Dendritic cell treated with granulocyte-macrophage colony-stimulating factor and Interleukin-4, amounts not matched to agents 40 ng/mL and 50 ng/mL, for 4 days (primary cell): ENCODE results near the gene KCNE2.

Experiments used
- H3K27ac Mint-ChIP-seq: one replicate; pipeline ENCODE4 v1.8.0; 2022; ENCODE audit warnings: mild to moderate bottlenecking, mixed read lengths
- H3K27me3 Mint-ChIP-seq: one replicate; pipeline ENCODE4 v1.8.0; 2022; ENCODE audit warnings: mild to moderate bottlenecking, mixed read lengths
- H3K36me3 Mint-ChIP-seq: one replicate; pipeline ENCODE4 v1.8.0; 2022; ENCODE audit warnings: low read depth, mixed read lengths
- H3K4me1 Mint-ChIP-seq: one replicate; pipeline ENCODE4 v1.8.0; 2022; ENCODE audit warnings: low read depth, mixed read lengths
- H3K4me3 Mint-ChIP-seq: one replicate; pipeline ENCODE4 v1.8.0; 2022; ENCODE audit warnings: mild to moderate bottlenecking, moderate library complexity, mixed read lengths
- H3K9me3 Mint-ChIP-seq: one replicate; pipeline ENCODE4 v1.8.0; 2022; ENCODE audit warnings: mixed read lengths
- intact Hi-C: fragments of 100-400 bp; cut with micrococcal nuclease; formaldehyde crosslinking; loops from one replicate; pipeline ENCODE4 v1.15.0; 2022

KCNE2 gene

GRCh38 chr21:34363733-34364132 is at the start of gene KCNE2:
TSS of gene KCNE2 (plus strand) at chr21:34364006. CDS start at chr21:34370479, 6,473 bp downstream.
- H3K9me3 Mint-ChIP-seq: no peaks in the 10 kb centered on the region
- intact Hi-C loops: no loop called here
- H3K27me3 Mint-ChIP-seq: peaks cover 11% of the 10 kb centered on the region
- peaks cover 16% of the 10 kb centered on the region for H3K4me1 Mint-ChIP-seq
- H3K4me3 Mint-ChIP-seq: no peak within 1 kb of the TSS
- peak within 1 kb of the TSS; percentile 5 for H3K27ac Mint-ChIP-seq
- no peaks in the 10 kb centered on the region for H3K36me3 Mint-ChIP-seq

GRCh38 chr21:34319585-34319984 is 44.2 kb upstream of the KCNE2 start:
- Mint-ChIP-seq H3K9me3 (peaks cover 11% of the 10 kb centered on the region), H3K4me1 (no peaks in the 10 kb centered on the region), H3K4me3 (no peak overlapping the region), H3K27ac (no peak overlapping the region), H3K27me3 (peaks cover 12% of the 10 kb centered on the region), H3K36me3 (no peaks in the 10 kb centered on the region)
- intact Hi-C loops: no loop called here

GRCh38 chr21:34320011-34320410 is 43.8 kb upstream of the KCNE2 start:
- intact Hi-C loops: no loop called here
- no peak overlapping the region for H3K4me3 Mint-ChIP-seq
- peaks cover 15% of the 10 kb centered on the region for H3K9me3 Mint-ChIP-seq
- peaks cover 12% of the 10 kb centered on the region for H3K27me3 Mint-ChIP-seq
- H3K4me1 Mint-ChIP-seq: no peaks in the 10 kb centered on the region
- no peaks in the 10 kb centered on the region for H3K36me3 Mint-ChIP-seq
- no peak overlapping the region for H3K27ac Mint-ChIP-seq

- Mint-ChIP-seq H3K27ac (no peak overlapping the region), H3K36me3 (no peaks in the 10 kb centered on the region), H3K4me1 (peaks cover 10% of the 10 kb centered on the region), H3K9me3 (peaks cover 17% of the 10 kb centered on the region), H3K4me3 (no peak overlapping the region), H3K27me3 (peaks cover 12% of the 10 kb centered on the region)
- intact Hi-C loops: loop anchor here (10.0 kb wide), 1 partner anchor 75 kb away; no protein-coding TSS in a partner anchor
These were observed 33.8 kb upstream of the KCNE2 start for GRCh38 chr21:34330055-34330454.

GRCh38 chr21:34331726-34332125 is 32.1 kb upstream of the KCNE2 start:
- peaks cover 17% of the 10 kb centered on the region for H3K9me3 Mint-ChIP-seq
- intact Hi-C loops: loop anchor here (10.0 kb wide), 1 partner anchor 77 kb away; no protein-coding TSS in a partner anchor
- H3K27ac Mint-ChIP-seq: no peak overlapping the region
- peaks cover 10% of the 10 kb centered on the region for H3K4me1 Mint-ChIP-seq
- H3K36me3 Mint-ChIP-seq: no peaks in the 10 kb centered on the region
- no peak overlapping the region for H3K4me3 Mint-ChIP-seq
- peaks cover 8% of the 10 kb centered on the region for H3K27me3 Mint-ChIP-seq

- intact Hi-C loops: loop anchor here (10.0 kb wide), 1 partner anchor 78 kb away; no protein-coding TSS in a partner anchor
- Mint-ChIP-seq H3K4me1 (peaks cover 10% of the 10 kb centered on the region), H3K9me3 (peaks cover 17% of the 10 kb centered on the region), H3K27me3 (peaks cover 7% of the 10 kb centered on the region), H3K27ac (no peak overlapping the region), H3K4me3 (no peak overlapping the region), H3K36me3 (no peaks in the 10 kb centered on the region)
These were observed 31.5 kb upstream of the KCNE2 start for GRCh38 chr21:34332347-34332746.

GRCh38 chr21:34333121-34333739 is 30.6 kb upstream of the KCNE2 start:
- H3K27me3 Mint-ChIP-seq: peaks cover 7% of the 10 kb centered on the region
- H3K4me1 Mint-ChIP-seq: peaks cover 15% of the 10 kb centered on the region
- H3K9me3 Mint-ChIP-seq: peaks cover 17% of the 10 kb centered on the region
- intact Hi-C loops: loop anchor here (10.0 kb wide), 1 partner anchor 78 kb away; no protein-coding TSS in a partner anchor
- no peak overlapping the region for H3K4me3 Mint-ChIP-seq
- no peaks in the 10 kb centered on the region for H3K36me3 Mint-ChIP-seq
- no peak overlapping the region for H3K27ac Mint-ChIP-seq

GRCh38 chr21:34335316-34335715 is 28.5 kb upstream of the KCNE2 start:
- Mint-ChIP-seq H3K36me3 (no peaks in the 10 kb centered on the region), H3K4me3 (no peak overlapping the region), H3K27me3 (peaks cover 6% of the 10 kb centered on the region), H3K4me1 (peaks cover 15% of the 10 kb centered on the region), H3K9me3 (no peaks in the 10 kb centered on the region), H3K27ac (no peak overlapping the region)
- intact Hi-C loops: loop anchor here (10.0 kb wide), 1 partner anchor 81 kb away; no protein-coding TSS in a partner anchor

GRCh38 chr21:34336245-34336644 is 27.6 kb upstream of the KCNE2 start:
- intact Hi-C loops: loop anchor here (10.0 kb wide), 1 partner anchor 81 kb away; no protein-coding TSS in a partner anchor
- no peaks in the 10 kb centered on the region for H3K9me3 Mint-ChIP-seq
- peaks cover 15% of the 10 kb centered on the region for H3K4me1 Mint-ChIP-seq
- H3K27ac Mint-ChIP-seq: no peak overlapping the region
- H3K4me3 Mint-ChIP-seq: no peak overlapping the region
- H3K27me3 Mint-ChIP-seq: peaks cover 7% of the 10 kb centered on the region
- H3K36me3 Mint-ChIP-seq: no peaks in the 10 kb centered on the region

- intact Hi-C loops: loop anchor here (10.0 kb wide), 1 partner anchor 82 kb away; no protein-coding TSS in a partner anchor
- Mint-ChIP-seq H3K36me3 (no peaks in the 10 kb centered on the region), H3K4me1 (peaks cover 15% of the 10 kb centered on the region), H3K4me3 (no peak overlapping the region), H3K27me3 (peaks cover 5% of the 10 kb centered on the region), H3K9me3 (no peaks in the 10 kb centered on the region), H3K27ac (no peak overlapping the region)
These were observed 26.9 kb upstream of the KCNE2 start for GRCh38 chr21:34336756-34337391.

- Mint-ChIP-seq H3K27me3 (peaks cover 5% of the 10 kb centered on the region), H3K36me3 (no peaks in the 10 kb centered on the region), H3K9me3 (no peaks in the 10 kb centered on the region), H3K4me1 (peaks cover 15% of the 10 kb centered on the region), H3K4me3 (no peak overlapping the region), H3K27ac (no peak overlapping the region)
- intact Hi-C loops: loop anchor here (10.0 kb wide), 1 partner anchor 83 kb away; no protein-coding TSS in a partner anchor
These were observed 26.1 kb upstream of the KCNE2 start for GRCh38 chr21:34337741-34338140.

- no peak overlapping the region for H3K4me3 Mint-ChIP-seq
- H3K27me3 Mint-ChIP-seq: peaks cover 5% of the 10 kb centered on the region
These were observed 25.6 kb upstream of the KCNE2 start for GRCh38 chr21:34338226-34338625.

GRCh38 chr21:34340061-34340460 is 23.7 kb upstream of the KCNE2 start:
- Mint-ChIP-seq H3K36me3 (no peaks in the 10 kb centered on the region), H3K4me1 (peaks cover 5% of the 10 kb centered on the region), H3K27me3 (peaks cover 5% of the 10 kb centered on the region), H3K9me3 (no peaks in the 10 kb centered on the region), H3K27ac (no peak overlapping the region), H3K4me3 (no peak overlapping the region)
- intact Hi-C loops: no loop called here

More at GRCh38 chr21:34338226-34338625, 25.6 kb upstream of the KCNE2 start:
- intact Hi-C loops: loop anchor here (10.0 kb wide), 1 partner anchor 83 kb away; no protein-coding TSS in a partner anchor
- Mint-ChIP-seq H3K36me3 (no peaks in the 10 kb centered on the region), H3K27ac (no peak overlapping the region), H3K9me3 (no peaks in the 10 kb centered on the region), H3K4me1 (peaks cover 15% of the 10 kb centered on the region)

GRCh38 chr21:34342476-34342875 is 21.3 kb upstream of the KCNE2 start:
- intact Hi-C loops: no loop called here
- H3K9me3 Mint-ChIP-seq: no peaks in the 10 kb centered on the region
- H3K27ac Mint-ChIP-seq: no peak overlapping the region
- H3K4me3 Mint-ChIP-seq: no peak overlapping the region
- peaks cover 5% of the 10 kb centered on the region for H3K4me1 Mint-ChIP-seq
- H3K36me3 Mint-ChIP-seq: no peaks in the 10 kb centered on the region
- H3K27me3 Mint-ChIP-seq: peaks cover 10% of the 10 kb centered on the region
